Breast epithelium (tissue), 3 donors: ENCODE measurements around the gene LLCFC1.

Experiments
- CTCF ChIP-seq, 3 donors: fragments of 450-650 bp; IDR thresholded peaks; one replicate each; pipeline ENCODE4 v1.5.1; 2016 to 2017; ENCODE audit warnings: antibody characterized with exemption in 3 of 3, mild to moderate bottlenecking in 3 of 3, moderate library complexity in 3 of 3
- POLR2A ChIP-seq: fragments of 450-650 bp; IDR thresholded peaks from one replicate; pipeline ENCODE4 v1.6.1; 2016; ENCODE audit warnings: antibody characterized with exemption, mild to moderate bottlenecking, moderate library complexity
- POLR2AphosphoS5 ChIP-seq, 3 donors: sonication (generic); formaldehyde crosslinking; IDR thresholded peaks; one replicate each; pipeline ENCODE4 v1.6.1; 2017; ENCODE audit warnings: antibody characterized with exemption in 3 of 3

- TF ChIP-seq CTCF (IDR thresholded peaks at IDR 0.05), result no peak
- no peak for TF ChIP-seq POLR2A
- no peak for TF ChIP-seq POLR2AphosphoS5 (IDR thresholded peaks at IDR 0.05)
These were observed 28.8 kb upstream of the LLCFC1 start for GRCh38 chr7:142910481-142910880.
